Measurements from ENCODE around the gene DHRS13. TPM values are rescaled to one million over a fixed set of nuclear protein-coding genes. Genes with fewer than 3 reads are reported as not detected.

DHRS13 gene
- total RNA-seq, 2 donors from 2014 or later, result 7.3 to 9.9 TPM

- Histone ChIP-seq H3K4me1 (peaks cover 12% of the 10 kb centered on the region), H3K4me3 (no peak overlapping the region), H3K27me3 (no peaks in the 10 kb centered on the region), H3K9me3 (no peaks in the 10 kb centered on the region), H3K36me3 (replicated peaks in 1 of 2; ENCODE audit: insufficient read depth in 1 of 2, low read depth in 2 of 2) (peaks cover 9 to 16% of the 10 kb centered on the region in 2 donors), H3K27ac (no peak overlapping the region)
- WGBS, 2 donors, result 49% methylated on average over 2 of the region's 2 CpGs; no CpG with 5 or more reads in 1 of the 2 donors
- DNase-seq (no peak), ATAC-seq (no peak)
- TF ChIP-seq POLR2A (IDR thresholded peaks at IDR 0.05), result no peak
- TF ChIP-seq CTCF (IDR thresholded peaks at IDR 0.05), result no peak
- intact Hi-C loops (cut with DNase I), result no loop called here
Measured at GRCh38 chr17:28858801-28859355, 44.0 kb downstream of the DHRS13 start.

- no peak overlapping the region for H3K4me3 ChIP-seq
- H3K36me3 ChIP-seq (replicated peaks in 1 of 2; ENCODE audit: insufficient read depth in 1 of 2, low read depth in 2 of 2), result peaks cover 9 to 16% of the 10 kb centered on the region in 2 donors
- H3K27me3 ChIP-seq, result no peaks in the 10 kb centered on the region
- ATAC-seq, result no peak
- no peaks in the 10 kb centered on the region for H3K9me3 ChIP-seq
- no peak for TF ChIP-seq POLR2A (IDR thresholded peaks at IDR 0.05)
- no peak for TF ChIP-seq CTCF (IDR thresholded peaks at IDR 0.05)
- 87 to 89% methylated on average over 3 of the region's 3 CpGs for WGBS, 2 donors
- no peak for DNase-seq
- no peak overlapping the region for H3K27ac ChIP-seq
- intact Hi-C loops (cut with DNase I), result no loop called here
- peaks cover 12% of the 10 kb centered on the region for H3K4me1 ChIP-seq
Measured at GRCh38 chr17:28857905-28858800, 44.7 kb downstream of the DHRS13 start.

GRCh38 chr17:28856028-28856574 lies 46.8 kb downstream of the DHRS13 start:
- TF ChIP-seq POLR2A (IDR thresholded peaks at IDR 0.05), result no peak
- TF ChIP-seq CTCF (IDR thresholded peaks at IDR 0.05), result no peak
- H3K27me3 ChIP-seq, result no peaks in the 10 kb centered on the region
- no peak overlapping the region for H3K27ac ChIP-seq
- peaks cover 9 to 16% of the 10 kb centered on the region in 2 donors for H3K36me3 ChIP-seq (replicated peaks in 1 of 2; ENCODE audit: insufficient read depth in 1 of 2, low read depth in 2 of 2)
- intact Hi-C loops (cut with DNase I), result no loop called here
- peaks cover 12% of the 10 kb centered on the region for H3K4me1 ChIP-seq
- no peak overlapping the region for H3K4me3 ChIP-seq
- no peak for ATAC-seq
- no peak for DNase-seq
- H3K9me3 ChIP-seq, result no peaks in the 10 kb centered on the region
- 79 to 81% methylated on average over 5 of the region's 5 CpGs for WGBS, 2 donors

GRCh38 chr17:28855336-28855679 lies 47.6 kb downstream of the DHRS13 start:
- no peak for ATAC-seq
- peak overlapping the region; percentile 30 to 83 for H3K4me3 ChIP-seq
- no peak for DNase-seq
- H3K4me1 ChIP-seq, result peaks cover 12% of the 10 kb centered on the region
- H3K9me3 ChIP-seq, result no peaks in the 10 kb centered on the region
- H3K36me3 ChIP-seq (replicated peaks in 1 of 2; ENCODE audit: insufficient read depth in 1 of 2, low read depth in 2 of 2), result peaks cover 9 to 13% of the 10 kb centered on the region in 2 donors
- H3K27ac ChIP-seq, result peak overlapping the region in 3 of 4 donors; percentile 29 to 74 (median 65)
- 8 to 11% methylated on average over 5 of the region's 5 CpGs for WGBS, 2 donors
- H3K27me3 ChIP-seq, result no peaks in the 10 kb centered on the region
- intact Hi-C loops (cut with DNase I), result no loop called here
- no peak for TF ChIP-seq POLR2A (IDR thresholded peaks at IDR 0.05)
- no peak for TF ChIP-seq CTCF (IDR thresholded peaks at IDR 0.05)
